ENCODE data around the gene TSC22D1.

GRCh38 chr13:44447783-44448321 lies 128.3 kb downstream of the TSC22D1 start:
- TF ChIP-seq CTCF (conservative IDR thresholded peaks at IDR 0.05 in 1 of 2, IDR thresholded peaks at IDR 0.05 in 1 of 2; ENCODE audit: extremely low read depth in 1 of 2, insufficient read depth in 1 of 2, low read depth in 1 of 2, low read length in 2 of 2) (no peak), EZH2 (IDR thresholded peaks at IDR 0.05; ENCODE audit: borderline replicate concordance, low read length) (no peak)
